Mesodermal cell (in vitro differentiated cells): Measurements from ENCODE around the gene BZW2.

Experiments used
- H3K27ac ChIP-seq: 2 replicates; pipeline ENCODE4 v1.7.0; 2013; ENCODE audit warnings: mild to moderate bottlenecking, low read depth, low read length, moderate library complexity; ENCODE audit not compliant: severe bottlenecking
- H3K36me3 ChIP-seq: 2 replicates; pipeline ENCODE4 v1.7.1; 2013; ENCODE audit warnings: mild to moderate bottlenecking, low read length, moderate library complexity; ENCODE audit not compliant: control insufficient read depth, insufficient read depth
- H3K4me1 ChIP-seq: one replicate; pipeline ENCODE4 v1.7.1; 2013; ENCODE audit warnings: mild to moderate bottlenecking, low read length; ENCODE audit not compliant: insufficient read depth, control insufficient read depth, poor library complexity, severe bottlenecking
- H3K4me3 ChIP-seq: 2 replicates; pipeline ENCODE4 v1.7.0; 2013; ENCODE audit warnings: low read length, control low read depth, mild to moderate bottlenecking; ENCODE audit not compliant: insufficient read depth, poor library complexity, severe bottlenecking; ENCODE audit errors: extremely low read depth
- H3K9me3 ChIP-seq: 2 replicates; pipeline ENCODE4 v1.7.1; 2013; ENCODE audit warnings: mild to moderate bottlenecking, low read length, moderate library complexity; ENCODE audit not compliant: control insufficient read depth
- WGBS, 2 experiments: methylation state at CpG; one replicate each; pipeline ENCODE4 v1.1.5; 2013; ENCODE audit warnings: missing lambda C conversion rate in 2 of 2; ENCODE audit not compliant: insufficient coverage in 2 of 2; 5-methylcytosine and 5-hydroxymethylcytosine counted together

Gene BZW2

DNA sequence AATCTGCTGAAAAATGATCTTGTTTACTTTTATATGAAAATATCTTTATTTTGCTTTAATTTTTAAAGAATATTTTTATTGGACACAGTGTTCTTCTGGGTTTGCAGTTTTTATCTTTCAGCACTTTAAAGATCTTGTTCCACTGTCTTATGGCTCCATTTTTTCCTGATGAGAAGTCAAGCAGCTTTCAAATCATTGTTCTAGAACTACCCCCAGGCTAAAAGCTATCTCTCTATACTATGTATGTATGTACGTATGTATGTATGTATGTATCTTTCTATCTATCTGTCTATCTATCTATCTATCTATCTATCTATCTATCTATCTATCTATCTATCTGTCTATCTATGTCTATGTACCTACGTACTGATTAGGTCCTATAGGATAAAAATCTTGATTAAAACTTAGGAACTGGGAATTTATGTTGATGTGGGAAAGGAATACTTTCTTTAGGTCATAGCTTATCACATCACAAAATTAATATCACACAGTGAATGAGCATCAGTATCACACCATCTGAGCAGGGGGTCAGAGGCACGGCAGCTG lies 72.2 kb downstream of the BZW2 start:
- H3K27ac ChIP-seq, result no peak overlapping the region
- peaks cover 3% of the 10 kb centered on the region for H3K4me1 ChIP-seq
- H3K9me3 ChIP-seq, result no peaks in the 10 kb centered on the region
- H3K4me3 ChIP-seq, result no peak overlapping the region
- H3K36me3 ChIP-seq, result no peaks in the 10 kb centered on the region
- 100% methylated on average over 1 of the region's 3 CpGs; no CpG with 5 or more reads in 1 of the 2 experiments for WGBS, 2 experiments

GRCh38 chr7:16719699-16720098 lies 73.7 kb downstream of the BZW2 start:
- H3K4me3 ChIP-seq, result no peak overlapping the region
- H3K27ac ChIP-seq, result no peak overlapping the region
- H3K4me1 ChIP-seq, result peaks cover 3% of the 10 kb centered on the region
- H3K9me3 ChIP-seq, result no peaks in the 10 kb centered on the region
- no CpG with 5 or more reads among the region's 1 CpG for WGBS, 2 experiments
- no peaks in the 10 kb centered on the region for H3K36me3 ChIP-seq

GRCh38 chr7:16721541-16721940 lies 75.6 kb downstream of the BZW2 start:
- no peaks in the 10 kb centered on the region for H3K9me3 ChIP-seq
- no peak overlapping the region for H3K27ac ChIP-seq
- H3K36me3 ChIP-seq, result no peaks in the 10 kb centered on the region
- WGBS, 2 experiments, result 67% methylated on average over 3 of the region's 4 CpGs; no CpG with 5 or more reads in 1 of the 2 experiments
- peaks cover 3% of the 10 kb centered on the region for H3K4me1 ChIP-seq
- no peak overlapping the region for H3K4me3 ChIP-seq

DNA sequence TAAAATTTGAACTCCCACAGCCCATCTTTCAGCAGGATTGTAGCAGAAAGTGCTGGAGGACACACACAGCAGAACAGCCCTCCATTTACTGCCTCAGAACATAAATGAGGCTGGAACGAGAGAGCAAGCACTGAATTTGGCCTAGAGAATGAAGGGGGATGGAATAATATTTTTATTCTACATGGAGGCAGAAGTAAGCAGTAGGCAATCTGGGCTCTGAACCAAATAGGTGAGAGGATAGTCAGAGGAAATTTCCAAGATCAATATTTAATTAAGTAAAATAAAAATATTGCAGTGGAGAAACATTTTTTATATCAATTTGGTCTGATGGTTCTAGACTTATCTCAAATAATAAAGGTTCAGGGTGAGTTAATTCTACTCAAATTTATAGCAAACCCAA lies 78.4 kb downstream of the BZW2 start:
- 100% methylated on average over 1 of the region's 1 CpG; no CpG with 5 or more reads in 1 of the 2 experiments for WGBS, 2 experiments
- H3K27ac ChIP-seq, result no peak overlapping the region
- H3K36me3 ChIP-seq, result no peaks in the 10 kb centered on the region
- H3K4me3 ChIP-seq, result no peak overlapping the region
- no peaks in the 10 kb centered on the region for H3K9me3 ChIP-seq
- peaks cover 3% of the 10 kb centered on the region for H3K4me1 ChIP-seq

DNA sequence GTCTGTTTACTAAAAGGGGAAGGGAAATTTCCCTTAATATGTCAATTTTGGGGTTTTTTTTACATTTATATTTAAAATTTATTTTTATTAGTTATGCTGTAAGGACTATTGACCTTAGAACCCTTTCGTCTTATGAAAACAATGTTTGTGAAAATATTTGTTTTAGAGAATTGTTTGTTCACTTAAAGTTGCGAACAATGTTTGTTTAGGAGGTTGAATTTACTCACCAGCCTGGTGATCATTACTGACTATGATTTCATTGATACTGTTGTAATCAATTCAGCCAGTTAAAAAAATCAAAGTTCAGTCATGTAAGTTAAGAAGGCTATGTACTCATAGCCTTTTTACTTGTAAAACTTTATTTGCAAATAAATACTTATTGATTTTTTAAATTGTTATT lies 80.2 kb downstream of the BZW2 start:
- WGBS, 2 experiments, result 100% methylated on average over 2 of the region's 2 CpGs; no CpG with 5 or more reads in 1 of the 2 experiments
- H3K27ac ChIP-seq, result no peak overlapping the region
- H3K4me1 ChIP-seq, result peaks cover 3% of the 10 kb centered on the region
- no peaks in the 10 kb centered on the region for H3K9me3 ChIP-seq
- H3K4me3 ChIP-seq, result no peak overlapping the region
- no peaks in the 10 kb centered on the region for H3K36me3 ChIP-seq

DNA sequence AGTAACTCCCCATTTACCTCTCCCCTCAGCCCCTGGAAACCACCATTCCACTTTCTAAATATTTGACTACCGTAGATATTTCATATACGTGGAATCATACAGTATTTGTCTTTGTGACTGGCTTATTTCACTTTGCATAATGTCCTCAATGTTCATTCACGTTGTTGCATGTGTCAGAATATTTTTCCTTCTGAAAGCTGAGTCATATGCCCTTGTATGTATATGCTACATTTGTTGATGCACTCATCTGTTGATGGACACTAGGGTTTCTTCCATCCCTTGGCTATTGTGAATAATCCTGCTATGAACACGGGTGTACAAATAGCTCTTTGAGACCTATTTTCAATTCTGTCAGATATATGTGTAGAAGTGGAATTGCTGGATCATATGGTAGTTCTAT lies 81.8 kb downstream of the BZW2 start:
- H3K4me1 ChIP-seq, result peaks cover 3% of the 10 kb centered on the region
- WGBS, 2 experiments, result 89 to 100% methylated on average over 3 of the region's 4 CpGs
- no peak overlapping the region for H3K4me3 ChIP-seq
- H3K27ac ChIP-seq, result no peak overlapping the region
- H3K36me3 ChIP-seq, result no peaks in the 10 kb centered on the region
- H3K9me3 ChIP-seq, result no peaks in the 10 kb centered on the region

DNA sequence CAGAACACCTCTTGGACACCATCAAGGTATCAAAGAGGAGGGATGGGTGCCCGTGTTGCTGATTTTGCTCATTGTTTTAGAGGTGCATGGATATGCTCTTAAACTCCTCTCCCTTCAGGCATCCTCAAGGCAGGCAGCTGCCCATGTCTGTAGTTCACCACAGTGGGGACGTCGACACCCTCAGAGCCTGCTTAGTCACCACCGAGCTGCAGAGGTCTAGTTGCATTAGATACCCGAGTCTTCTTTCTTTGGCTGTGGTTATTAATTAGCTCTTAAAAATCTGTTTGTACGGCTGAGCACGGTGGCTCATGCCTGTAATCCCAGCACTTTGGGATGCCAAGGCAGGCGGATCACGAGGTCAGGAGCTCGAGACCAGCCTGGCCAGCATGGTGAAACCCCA lies 82.8 kb downstream of the BZW2 start:
- no peaks in the 10 kb centered on the region for H3K4me1 ChIP-seq
- H3K9me3 ChIP-seq, result no peaks in the 10 kb centered on the region
- H3K4me3 ChIP-seq, result no peak overlapping the region
- 94 to 98% methylated on average over 6 to 10 of the region's 10 CpGs for WGBS, 2 experiments
- no peaks in the 10 kb centered on the region for H3K36me3 ChIP-seq
- no peak overlapping the region for H3K27ac ChIP-seq

GRCh38 chr7:16729541-16729940 lies 83.6 kb downstream of the BZW2 start:
- Histone ChIP-seq H3K36me3 (no peaks in the 10 kb centered on the region), H3K9me3 (no peaks in the 10 kb centered on the region), H3K4me3 (no peak overlapping the region), H3K27ac (no peak overlapping the region), H3K4me1 (no peaks in the 10 kb centered on the region)
- WGBS, 2 experiments, result no CpG with 5 or more reads among the region's 2 CpGs

DNA sequence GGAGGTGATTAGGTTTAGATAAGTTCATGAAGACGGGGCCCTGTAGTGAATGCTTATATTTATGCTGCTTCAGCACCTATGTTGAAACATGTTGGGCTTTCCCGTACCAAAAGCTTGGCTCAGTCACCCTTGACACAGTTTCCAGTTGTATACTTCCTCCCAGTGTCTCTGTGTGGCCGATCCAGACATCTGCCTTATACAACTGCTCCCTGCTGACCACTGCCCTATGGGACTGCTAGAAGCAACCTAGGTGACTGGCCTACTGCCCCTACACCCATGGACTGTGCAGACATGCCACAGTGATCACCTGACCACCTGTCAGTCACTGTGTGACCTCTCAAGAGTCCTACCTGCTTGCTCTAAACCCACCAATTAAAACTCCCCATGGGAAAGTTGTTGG lies 85.0 kb downstream of the BZW2 start:
- WGBS, 2 experiments, result 97 to 100% methylated on average over 2 to 3 of the region's 3 CpGs
- H3K4me1 ChIP-seq, result peaks cover 4% of the 10 kb centered on the region
- no peak overlapping the region for H3K27ac ChIP-seq
- no peaks in the 10 kb centered on the region for H3K36me3 ChIP-seq
- no peak overlapping the region for H3K4me3 ChIP-seq
- H3K9me3 ChIP-seq, result no peaks in the 10 kb centered on the region

- WGBS, 2 experiments, result 100% methylated on average over 1 of the region's 4 CpGs; no CpG with 5 or more reads in 1 of the 2 experiments
- no peaks in the 10 kb centered on the region for H3K36me3 ChIP-seq
- H3K9me3 ChIP-seq, result no peaks in the 10 kb centered on the region
- H3K4me1 ChIP-seq, result peaks cover 4% of the 10 kb centered on the region
- H3K27ac ChIP-seq, result no peak overlapping the region
- no peak overlapping the region for H3K4me3 ChIP-seq
Measured at GRCh38 chr7:16732828-16733227, 86.8 kb downstream of the BZW2 start.

- WGBS, 2 experiments, result 90 to 94% methylated on average over 3 to 5 of the region's 7 CpGs
- Histone ChIP-seq H3K4me1 (peaks cover 4% of the 10 kb centered on the region), H3K4me3 (no peak overlapping the region), H3K9me3 (no peaks in the 10 kb centered on the region), H3K27ac (no peak overlapping the region), H3K36me3 (no peaks in the 10 kb centered on the region)
Measured at GRCh38 chr7:16734148-16734726, 88.3 kb downstream of the BZW2 start.
